HL-60 (cell line): ENCODE data around the gene EEF1A2.

Experiments used
- DNase-seq, 2 experiments: peaks; one replicate each; pipeline ENCODE4 v3.0.0-alpha.2; 2010 to 2020; ENCODE audit warnings: low read depth in 1 of 2, low spot score in 1 of 2
- H3K27ac ChIP-seq: fragments of 250-450 bp; sonication (Bioruptor Pico); replicated peaks from 2 replicates; pipeline ENCODE4 v1.5.1; 2020; ENCODE audit warnings: mild to moderate bottlenecking, moderate library complexity
- H3K27me3 ChIP-seq: fragments of 250-450 bp; sonication (Bioruptor Pico); 2 replicates; pipeline ENCODE4 v1.5.1; 2021; ENCODE audit warnings: mild to moderate bottlenecking, moderate library complexity; ENCODE audit not compliant: insufficient read depth, poor library complexity, severe bottlenecking
- H3K4me3 ChIP-seq: replicated peaks from 2 replicates; pipeline ENCODE4 v1.5.1; 2011; ENCODE audit warnings: mild to moderate bottlenecking, control low read depth, low read length; ENCODE audit not compliant: insufficient read depth
- GABPA ChIP-seq: IDR thresholded peaks from 2 replicates; pipeline ENCODE4 v1.6.1; 2012; ENCODE audit warnings: low read depth
- POLR2AphosphoS5 ChIP-seq: IDR thresholded peaks from 2 replicates; pipeline ENCODE4 v1.6.1; 2012; ENCODE audit warnings: low read depth
- REST ChIP-seq: IDR thresholded peaks from 2 replicates; pipeline ENCODE4 v1.6.1; 2012; ENCODE audit warnings: low read depth; ENCODE audit not compliant: insufficient replicate concordance
- SPI1 ChIP-seq: IDR thresholded peaks from 2 replicates; pipeline ENCODE4 v1.6.1; 2012; ENCODE audit warnings: low read depth, mild to moderate bottlenecking, borderline replicate concordance
- TF ChIP-seq, protein P1 (sequence below): IDR thresholded peaks from one replicate; pipeline ENCODE4 v1.5.1; 2011; ENCODE audit warnings: low read length, control low read depth, inconsistent platforms; ENCODE audit not compliant: insufficient read depth

The EEF1A2 gene

DNA sequence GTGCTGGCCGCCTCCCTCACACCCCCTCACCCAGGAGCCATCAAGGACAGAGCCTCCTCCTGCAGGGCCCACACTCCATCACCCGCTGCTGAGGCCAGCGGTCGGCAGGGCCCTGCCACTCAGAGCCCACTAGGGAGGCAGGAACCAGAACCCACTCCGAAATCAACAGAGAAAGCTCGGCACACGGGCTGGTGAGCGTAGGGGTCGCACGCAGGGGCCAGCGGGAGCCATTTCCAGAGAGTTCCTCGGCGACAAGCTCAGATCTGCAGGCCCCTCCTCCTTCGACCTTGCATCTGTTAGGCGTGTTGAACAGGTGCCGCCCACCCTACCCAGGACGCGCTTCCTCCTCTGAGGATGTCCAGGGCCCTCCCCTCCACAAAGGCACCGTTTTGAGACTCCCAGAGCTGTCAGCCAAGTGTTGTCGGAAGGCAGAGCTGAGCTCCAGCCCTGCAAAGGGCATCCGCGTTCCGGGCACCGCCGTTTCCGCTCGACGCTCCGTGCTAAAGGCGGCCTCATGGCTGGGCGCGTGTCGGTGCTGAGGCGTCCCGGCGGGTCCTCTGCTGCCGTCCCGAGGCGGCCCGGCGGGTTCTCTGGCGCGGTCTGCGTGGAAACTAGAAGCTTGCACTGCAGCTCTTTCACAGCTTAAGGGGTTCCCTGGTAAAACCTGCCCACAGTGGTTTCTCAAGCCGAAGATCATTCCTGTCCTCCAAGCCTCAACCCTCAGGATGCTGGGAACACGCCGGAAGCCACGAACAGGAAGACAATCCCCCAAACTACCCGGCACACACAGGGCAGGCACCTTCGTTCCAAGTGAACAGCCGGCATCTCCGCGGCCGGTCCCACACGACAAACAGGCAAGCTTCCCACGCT lies 33.3 kb downstream of the EEF1A2 start:
- Histone ChIP-seq H3K27me3 (peaks cover 22% of the 10 kb centered on the region), H3K4me3 (no peak overlapping the region), H3K27ac (no peak overlapping the region)
- DNase-seq = no peak
- TF ChIP-seq REST (no peak), GABPA (no peak), SPI1 (no peak), POLR2AphosphoS5 (no peak)
- TF ChIP-seq, protein P1, sequence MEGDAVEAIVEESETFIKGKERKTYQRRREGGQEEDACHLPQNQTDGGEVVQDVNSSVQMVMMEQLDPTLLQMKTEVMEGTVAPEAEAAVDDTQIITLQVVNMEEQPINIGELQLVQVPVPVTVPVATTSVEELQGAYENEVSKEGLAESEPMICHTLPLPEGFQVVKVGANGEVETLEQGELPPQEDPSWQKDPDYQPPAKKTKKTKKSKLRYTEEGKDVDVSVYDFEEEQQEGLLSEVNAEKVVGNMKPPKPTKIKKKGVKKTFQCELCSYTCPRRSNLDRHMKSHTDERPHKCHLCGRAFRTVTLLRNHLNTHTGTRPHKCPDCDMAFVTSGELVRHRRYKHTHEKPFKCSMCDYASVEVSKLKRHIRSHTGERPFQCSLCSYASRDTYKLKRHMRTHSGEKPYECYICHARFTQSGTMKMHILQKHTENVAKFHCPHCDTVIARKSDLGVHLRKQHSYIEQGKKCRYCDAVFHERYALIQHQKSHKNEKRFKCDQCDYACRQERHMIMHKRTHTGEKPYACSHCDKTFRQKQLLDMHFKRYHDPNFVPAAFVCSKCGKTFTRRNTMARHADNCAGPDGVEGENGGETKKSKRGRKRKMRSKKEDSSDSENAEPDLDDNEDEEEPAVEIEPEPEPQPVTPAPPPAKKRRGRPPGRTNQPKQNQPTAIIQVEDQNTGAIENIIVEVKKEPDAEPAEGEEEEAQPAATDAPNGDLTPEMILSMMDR = no peak

- Histone ChIP-seq H3K4me3 (no peak overlapping the region), H3K27me3 (peaks cover 11% of the 10 kb centered on the region), H3K27ac (no peak overlapping the region)
- DNase-seq = no peak
- TF ChIP-seq, protein P1 = no peak
- no peak for TF ChIP-seq SPI1
- no peak for TF ChIP-seq POLR2AphosphoS5
- TF ChIP-seq GABPA = no peak
- TF ChIP-seq REST = no peak
Measured at GRCh38 chr20:63464289-63464635, 34.6 kb downstream of the EEF1A2 start.

- H3K4me3 ChIP-seq = no peak overlapping the region
- TF ChIP-seq SPI1 = no peak
- TF ChIP-seq REST = no peak
- peaks cover 11% of the 10 kb centered on the region for H3K27me3 ChIP-seq
- no peak overlapping the region for H3K27ac ChIP-seq
- no peak for DNase-seq
Measured at GRCh38 chr20:63463400-63464288, 35.2 kb downstream of the EEF1A2 start.
